DND-41 (cell line): Measurements from ENCODE around the gene CENPE.

Experiments
- ATAC-seq: fragments of 200-7000 bp; cut with Tn5 transposase; 3 replicates; pipeline ENCODE4 v1.9.1; 2021; ENCODE audit warnings: low read depth; ENCODE audit not compliant: insufficient read depth
- DNase-seq: peaks from one replicate; pipeline ENCODE4 v3.0.0-alpha.2; 2020
- H2AFZ ChIP-seq: 2 replicates; pipeline ENCODE4 v1.6.0; 2012; ENCODE audit warnings: low read depth, low read length
- H3K27ac ChIP-seq: 2 replicates; pipeline ENCODE4 v1.5.1; 2012; ENCODE audit warnings: low read length, inconsistent platforms
- H3K27me3 ChIP-seq: fragments of 200-600 bp; sonication (generic); 2 replicates; pipeline ENCODE4 v1.6.0; 2012; ENCODE audit warnings: low read length, mild to moderate bottlenecking, inconsistent platforms; ENCODE audit not compliant: insufficient read depth, poor library complexity
- H3K36me3 ChIP-seq: 2 replicates; pipeline ENCODE4 v1.5.1; 2012; ENCODE audit warnings: low read length, inconsistent platforms; ENCODE audit not compliant: insufficient read depth
- H3K4me1 ChIP-seq: 2 replicates; pipeline ENCODE4 v1.5.1; 2012; ENCODE audit warnings: mild to moderate bottlenecking, low read length; ENCODE audit not compliant: insufficient read depth
- H3K4me2 ChIP-seq: 2 replicates; pipeline ENCODE4 v1.6.0; 2012; ENCODE audit warnings: mild to moderate bottlenecking, moderate library complexity, low read length, inconsistent platforms; ENCODE audit not compliant: insufficient read depth
- H3K4me3 ChIP-seq, 2 experiments: fragments of 200-600 bp in 1 of 2; shearing (Covaris generic) in 1 of 2; 2 replicates each; pipeline ENCODE4 v1.5.1; 2012 to 2016; ENCODE audit warnings: inconsistent platforms in 2 of 2, low read length in 2 of 2, mild to moderate bottlenecking in 2 of 2, low read depth in 1 of 2, moderate library complexity in 1 of 2
- H3K79me2 ChIP-seq: 2 replicates; pipeline ENCODE4 v1.6.0; 2012; ENCODE audit warnings: low read length, inconsistent platforms; ENCODE audit not compliant: insufficient read depth
- H3K9ac ChIP-seq: 2 replicates; pipeline ENCODE4 v1.6.0; 2012; ENCODE audit warnings: low read depth, mild to moderate bottlenecking, inconsistent platforms, low read length, moderate library complexity
- H3K9me3 ChIP-seq: 2 replicates; pipeline ENCODE4 v1.5.1; 2012; ENCODE audit warnings: low read length, moderate library complexity, mild to moderate bottlenecking, inconsistent platforms; ENCODE audit not compliant: insufficient read depth, severe bottlenecking
- H4K20me1 ChIP-seq: 2 replicates; pipeline ENCODE4 v1.6.0; 2012; ENCODE audit warnings: low read length; ENCODE audit not compliant: insufficient read depth
- CTCF ChIP-seq: IDR thresholded peaks from 2 replicates; pipeline ENCODE4 v1.5.1; 2012; ENCODE audit warnings: borderline replicate concordance, low read length, moderate library complexity, mild to moderate bottlenecking; ENCODE audit not compliant: poor library complexity, severe bottlenecking; ENCODE audit errors: extremely low read depth
- EZH2 ChIP-seq: IDR thresholded peaks from 3 replicates; pipeline ENCODE4 v1.6.1; 2012; ENCODE audit warnings: borderline replicate concordance, low read depth, mild to moderate bottlenecking, moderate library complexity, low read length, inconsistent platforms; ENCODE audit not compliant: severe bottlenecking

Gene CENPE

GRCh38 chr4:103085555-103086196 is 112.5 kb downstream of the CENPE start:
- TF ChIP-seq EZH2 = no peak
- TF ChIP-seq CTCF = no peak
- Histone ChIP-seq H3K36me3 (peaks cover 59% of the 10 kb centered on the region), H3K27me3 (no peaks in the 10 kb centered on the region), H3K9ac (no peak overlapping the region), H3K27ac (no peak overlapping the region), H3K9me3 (no peaks in the 10 kb centered on the region), H4K20me1 (no peaks in the 10 kb centered on the region), H2AFZ (no peak overlapping the region), H3K4me2 (no peak overlapping the region), H3K4me3 (no peak overlapping the region), H3K4me1 (no peaks in the 10 kb centered on the region), H3K79me2 (no peaks in the 10 kb centered on the region)
- ATAC-seq (no peak), DNase-seq (no peak)

- Histone ChIP-seq H3K4me1 (peaks cover 24% of the 10 kb centered on the region), H3K27me3 (no peaks in the 10 kb centered on the region), H2AFZ (no peak overlapping the region), H3K4me2 (no peak overlapping the region), H3K36me3 (peaks cover 7% of the 10 kb centered on the region), H3K4me3 (no peak overlapping the region), H3K9ac (no peak overlapping the region), H3K27ac (no peak overlapping the region), H4K20me1 (no peaks in the 10 kb centered on the region), H3K79me2 (peaks cover 25% of the 10 kb centered on the region), H3K9me3 (no peaks in the 10 kb centered on the region)
- no peak for ATAC-seq
- TF ChIP-seq CTCF = no peak
- no peak for TF ChIP-seq EZH2
- DNase-seq = no peak
These were observed 118.5 kb downstream of the CENPE start for GRCh38 chr4:103079621-103080020.

GRCh38 chr4:103076747-103077347 is 121.3 kb downstream of the CENPE start, which contains the start of gene SLC9B2:
Gene SLC9B2, minus strand, starts transcription at chr4:103076761. Its CDS starts 9,211 bp downstream, at chr4:103067550.
- H3K4me2 ChIP-seq = peak within 1 kb of the TSS; percentile 98
- peaks cover 2% of the 10 kb centered on the region; the same call in 1 of the 2 replicates for H4K20me1 ChIP-seq
- no peak for TF ChIP-seq EZH2
- ATAC-seq (peak; percentile 79), DNase-seq (no peak)
- peak within 1 kb of the TSS; percentile 94 for H2AFZ ChIP-seq
- no peaks in the 10 kb centered on the region for H3K9me3 ChIP-seq
- H3K4me3 ChIP-seq = peak within 1 kb of the TSS; percentile 76
- H3K36me3 ChIP-seq = peaks cover 14% of the 10 kb centered on the region
- H3K27me3 ChIP-seq = no peaks in the 10 kb centered on the region
- peaks cover 45% of the 10 kb centered on the region for H3K4me1 ChIP-seq
- H3K9ac ChIP-seq = peak within 1 kb of the TSS; percentile 87
- peak within 1 kb of the TSS; percentile 90 for H3K27ac ChIP-seq
- H3K79me2 ChIP-seq = peaks cover 53% of the 10 kb centered on the region
